WI38 (cell line): ENCODE measurements around the gene PDIA4.

Experiments used
- H3K4me3 ChIP-seq: 2 replicates; pipeline ENCODE4 v1.5.1; 2011; ENCODE audit warnings: low read depth, mild to moderate bottlenecking, control low read depth, low read length
- TF ChIP-seq, protein P1 (sequence below): IDR thresholded peaks from 2 replicates; pipeline ENCODE4 v1.5.1; 2012; ENCODE audit warnings: low read depth, mild to moderate bottlenecking, control low read depth, low read length

The PDIA4 gene

DNA sequence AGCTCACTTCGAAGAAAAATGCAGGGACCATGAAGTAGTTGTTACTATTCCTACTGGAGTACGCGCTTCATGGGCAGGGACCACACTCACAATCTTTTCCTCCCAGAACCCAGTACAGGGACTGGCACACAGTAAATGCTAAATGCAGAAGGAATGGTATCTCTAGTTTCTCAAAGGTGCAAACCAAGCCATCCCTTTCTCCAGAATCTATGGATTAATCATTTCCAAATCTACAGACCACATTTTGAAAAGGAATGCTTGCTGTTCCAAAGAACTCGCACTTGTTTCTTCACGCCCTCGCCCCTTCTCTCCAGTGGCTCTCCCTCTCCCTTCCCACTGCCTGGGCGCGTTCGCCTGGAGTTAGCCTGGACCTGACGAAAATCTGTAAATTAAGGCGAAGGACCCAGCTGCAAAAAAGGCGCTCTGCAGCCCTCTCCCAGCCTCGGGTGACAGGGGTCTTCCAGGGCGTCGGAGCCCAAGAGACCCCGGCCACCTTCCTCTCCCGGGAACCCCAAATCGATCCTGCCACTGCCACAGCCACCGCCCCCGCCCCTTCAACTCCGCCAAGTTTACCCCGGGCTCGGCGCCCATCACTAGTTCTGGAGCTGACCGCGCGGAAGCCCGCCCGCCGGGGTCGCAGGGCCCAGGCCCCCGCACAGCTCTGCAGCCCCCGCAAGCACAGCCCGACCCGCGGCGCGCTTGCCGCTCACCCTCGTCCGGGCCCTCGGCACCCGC lies 527 bp downstream of the PDIA4 start:
- TF ChIP-seq, protein P1, sequence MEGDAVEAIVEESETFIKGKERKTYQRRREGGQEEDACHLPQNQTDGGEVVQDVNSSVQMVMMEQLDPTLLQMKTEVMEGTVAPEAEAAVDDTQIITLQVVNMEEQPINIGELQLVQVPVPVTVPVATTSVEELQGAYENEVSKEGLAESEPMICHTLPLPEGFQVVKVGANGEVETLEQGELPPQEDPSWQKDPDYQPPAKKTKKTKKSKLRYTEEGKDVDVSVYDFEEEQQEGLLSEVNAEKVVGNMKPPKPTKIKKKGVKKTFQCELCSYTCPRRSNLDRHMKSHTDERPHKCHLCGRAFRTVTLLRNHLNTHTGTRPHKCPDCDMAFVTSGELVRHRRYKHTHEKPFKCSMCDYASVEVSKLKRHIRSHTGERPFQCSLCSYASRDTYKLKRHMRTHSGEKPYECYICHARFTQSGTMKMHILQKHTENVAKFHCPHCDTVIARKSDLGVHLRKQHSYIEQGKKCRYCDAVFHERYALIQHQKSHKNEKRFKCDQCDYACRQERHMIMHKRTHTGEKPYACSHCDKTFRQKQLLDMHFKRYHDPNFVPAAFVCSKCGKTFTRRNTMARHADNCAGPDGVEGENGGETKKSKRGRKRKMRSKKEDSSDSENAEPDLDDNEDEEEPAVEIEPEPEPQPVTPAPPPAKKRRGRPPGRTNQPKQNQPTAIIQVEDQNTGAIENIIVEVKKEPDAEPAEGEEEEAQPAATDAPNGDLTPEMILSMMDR: no peak
- H3K4me3 ChIP-seq: peak overlapping the region; percentile 87

DNA sequence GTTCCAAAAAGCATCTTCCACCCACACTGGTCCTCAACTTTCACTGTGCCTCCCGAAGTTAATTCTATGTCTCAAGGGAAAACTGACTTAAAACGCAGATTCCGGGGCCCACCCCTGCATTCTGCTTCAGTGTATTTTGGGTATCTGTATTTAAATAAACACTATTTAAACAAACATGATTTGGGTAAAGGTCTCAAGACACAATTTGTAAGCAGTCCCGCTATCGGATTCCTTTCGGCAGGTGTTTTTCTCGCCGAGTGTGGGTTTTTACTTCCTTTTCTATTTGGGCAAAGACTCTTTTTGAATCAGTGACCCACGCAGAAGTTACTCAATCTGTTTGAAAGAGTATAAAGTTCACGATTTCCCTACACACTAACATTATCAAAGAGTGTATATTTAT lies 1.2 kb downstream of the PDIA4 start:
- peak overlapping the region; percentile 87 for H3K4me3 ChIP-seq
- TF ChIP-seq, protein P1: no peak

DNA sequence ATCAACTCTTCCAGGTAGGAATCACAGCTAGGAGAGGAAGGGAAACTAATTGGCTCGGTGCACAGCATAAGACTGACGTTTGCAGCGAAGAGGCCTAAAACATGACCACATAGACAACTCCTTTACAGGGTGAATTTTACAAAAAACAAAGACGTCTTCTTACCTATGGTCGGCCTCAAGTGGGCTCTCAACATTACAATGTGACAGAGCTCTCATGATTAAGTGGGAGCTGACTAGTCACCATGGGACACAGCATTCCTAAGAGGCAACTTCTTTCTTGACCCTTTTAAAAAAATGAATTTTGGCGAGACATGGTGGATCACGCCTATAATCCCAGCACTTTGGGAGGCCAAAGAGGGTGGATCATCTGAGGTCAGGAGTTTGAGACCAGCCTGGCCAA lies 4.6 kb downstream of the PDIA4 start:
- H3K4me3 ChIP-seq: no peak overlapping the region

DNA sequence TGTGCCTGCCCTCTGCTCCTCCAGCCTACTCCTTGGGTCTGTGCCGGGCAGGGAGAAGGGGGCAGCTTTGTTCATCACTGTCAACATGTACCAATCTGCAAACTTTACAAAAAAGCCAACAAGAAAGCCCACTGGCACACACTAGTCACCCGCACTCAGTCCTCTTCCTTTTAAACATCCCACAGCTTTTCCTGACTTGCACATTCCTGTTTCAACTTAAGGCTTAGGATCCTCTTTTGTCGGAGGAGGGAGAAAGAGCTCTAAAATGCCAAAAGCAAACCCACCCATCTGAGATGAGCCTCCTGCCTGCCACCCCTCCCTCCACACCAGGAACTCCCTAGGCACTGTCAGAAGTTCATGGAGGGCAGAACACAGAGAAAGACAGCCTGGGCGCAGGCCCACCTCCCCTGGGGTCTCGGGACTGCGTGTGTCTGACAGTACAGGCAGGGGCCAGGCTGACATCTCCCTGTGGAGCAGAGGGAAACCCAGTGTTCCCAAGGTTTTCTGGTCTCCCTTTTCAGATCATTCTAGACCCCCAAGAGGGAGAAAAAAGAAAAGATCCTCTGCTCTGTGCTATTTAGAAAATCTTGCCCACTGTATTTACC lies 5.4 kb downstream of the PDIA4 start:
- H3K4me3 ChIP-seq: no peak overlapping the region
- TF ChIP-seq, protein P1: no peak

More for the DNA sequence above, 4.6 kb downstream of the PDIA4 start:
- TF ChIP-seq, protein P1: no peak

DNA sequence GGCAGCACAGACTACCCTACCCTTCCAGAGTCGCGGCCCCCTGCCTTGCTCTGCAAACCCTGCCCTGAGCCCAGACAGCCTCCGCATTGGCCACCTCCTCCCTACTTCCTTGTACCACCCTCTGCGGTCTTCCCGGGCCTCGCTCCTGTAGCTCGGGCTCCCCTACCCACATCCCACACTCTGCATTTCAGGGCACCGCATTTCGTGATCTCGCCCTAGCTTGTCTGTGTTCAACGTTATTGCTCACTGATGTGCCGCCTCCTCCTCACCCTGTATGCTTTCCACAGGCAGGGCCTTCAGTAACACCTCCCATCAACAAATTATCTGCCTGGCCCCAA lies 6.6 kb downstream of the PDIA4 start:
- H3K4me3 ChIP-seq: no peak overlapping the region
- TF ChIP-seq, protein P1: no peak

DNA sequence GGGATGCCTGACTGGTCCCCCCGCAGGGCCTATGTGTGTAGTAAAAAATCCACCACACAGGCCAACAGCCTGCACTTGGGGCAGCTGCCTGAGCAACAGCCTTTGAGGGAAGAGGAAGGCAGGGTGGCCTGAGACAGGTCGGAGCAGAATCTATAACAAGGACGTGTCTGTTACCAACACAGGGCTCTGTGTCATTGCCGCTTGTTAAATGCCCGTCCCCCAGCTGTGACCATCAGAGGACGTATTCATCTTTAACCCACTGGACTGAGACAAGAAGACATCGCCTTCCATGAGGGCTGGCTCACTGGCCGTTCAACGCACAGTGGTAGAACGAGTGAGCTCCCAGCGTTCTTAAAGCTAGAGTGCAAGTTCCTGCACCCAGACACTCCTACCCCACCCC lies 7.8 kb downstream of the PDIA4 start:
- no peak overlapping the region for H3K4me3 ChIP-seq
- TF ChIP-seq, protein P1: no peak

DNA sequence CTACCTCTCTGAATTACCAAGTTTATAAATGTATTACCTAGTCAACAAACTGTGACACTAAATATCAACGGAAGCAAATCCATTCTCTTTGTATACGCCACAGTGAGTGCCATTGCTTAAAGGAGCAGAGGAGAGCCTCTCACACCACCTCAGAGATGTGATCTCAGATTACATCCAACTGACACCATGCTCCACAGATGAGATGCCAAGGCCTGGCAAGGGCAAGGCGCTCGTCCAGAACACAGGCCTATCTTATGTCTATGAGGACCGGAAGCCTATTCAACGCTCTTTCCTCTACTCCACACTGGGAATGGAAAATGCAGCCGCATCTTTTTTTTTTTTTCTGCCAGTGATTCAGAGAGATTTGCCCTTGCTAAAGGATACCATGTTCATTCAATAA lies 11.4 kb downstream of the PDIA4 start:
- TF ChIP-seq, protein P1: no peak
- no peak overlapping the region for H3K4me3 ChIP-seq
